Measurements from ENCODE around the gene CEBPE.

DNA sequence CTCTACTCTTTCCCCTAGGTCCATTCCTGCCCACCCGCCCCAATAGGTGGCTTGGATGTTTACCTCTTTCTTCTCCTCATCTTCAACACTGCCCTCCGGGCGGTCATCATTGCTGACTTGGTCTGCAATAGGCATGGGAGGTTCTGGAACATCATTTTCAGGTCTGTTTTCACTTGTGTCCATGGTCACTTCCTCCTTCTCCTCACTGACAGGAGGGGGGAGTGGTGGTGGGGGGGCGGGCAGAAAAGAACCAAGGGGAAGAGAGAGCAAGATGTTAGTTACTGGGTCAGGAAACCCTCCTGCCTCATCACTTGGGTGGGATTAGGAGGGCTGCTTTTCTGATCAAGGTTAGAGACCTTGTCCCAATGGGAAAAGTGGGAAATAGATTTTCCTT lies 49.6 kb downstream of the CEBPE start:
- TF ChIP-seq, protein P1, sequence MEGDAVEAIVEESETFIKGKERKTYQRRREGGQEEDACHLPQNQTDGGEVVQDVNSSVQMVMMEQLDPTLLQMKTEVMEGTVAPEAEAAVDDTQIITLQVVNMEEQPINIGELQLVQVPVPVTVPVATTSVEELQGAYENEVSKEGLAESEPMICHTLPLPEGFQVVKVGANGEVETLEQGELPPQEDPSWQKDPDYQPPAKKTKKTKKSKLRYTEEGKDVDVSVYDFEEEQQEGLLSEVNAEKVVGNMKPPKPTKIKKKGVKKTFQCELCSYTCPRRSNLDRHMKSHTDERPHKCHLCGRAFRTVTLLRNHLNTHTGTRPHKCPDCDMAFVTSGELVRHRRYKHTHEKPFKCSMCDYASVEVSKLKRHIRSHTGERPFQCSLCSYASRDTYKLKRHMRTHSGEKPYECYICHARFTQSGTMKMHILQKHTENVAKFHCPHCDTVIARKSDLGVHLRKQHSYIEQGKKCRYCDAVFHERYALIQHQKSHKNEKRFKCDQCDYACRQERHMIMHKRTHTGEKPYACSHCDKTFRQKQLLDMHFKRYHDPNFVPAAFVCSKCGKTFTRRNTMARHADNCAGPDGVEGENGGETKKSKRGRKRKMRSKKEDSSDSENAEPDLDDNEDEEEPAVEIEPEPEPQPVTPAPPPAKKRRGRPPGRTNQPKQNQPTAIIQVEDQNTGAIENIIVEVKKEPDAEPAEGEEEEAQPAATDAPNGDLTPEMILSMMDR (IDR thresholded peaks at IDR 0.05; ENCODE audit: insufficient read depth, low read length, poor library complexity, severe bottlenecking): no peak
- TF ChIP-seq EZH2phosphoT487 (conservative IDR thresholded peaks at IDR 0.05; ENCODE audit: low read length): no peak

Data from SU-DHL-6 (cell line).